GM10847 (cell line): ENCODE measurements around the gene DCPS.

ENCODE experiments used
- POLR2A ChIP-seq: IDR thresholded peaks from 2 replicates; pipeline ENCODE4 v1.6.1; 2011; ENCODE audit not compliant: insufficient read length; ENCODE audit errors: extremely low read depth

The DCPS gene

GRCh38 chr11:126334659-126335462 lies 31.0 kb downstream of the DCPS start:
- no peak for TF ChIP-seq POLR2A

- no peak for TF ChIP-seq POLR2A
These were observed 31.6 kb downstream of the DCPS start for GRCh38 chr11:126335463-126335760.

- TF ChIP-seq POLR2A: no peak
These were observed 32.3 kb downstream of the DCPS start for GRCh38 chr11:126336138-126336541.

GRCh38 chr11:126336671-126337101 lies 32.8 kb downstream of the DCPS start:
- no peak for TF ChIP-seq POLR2A

GRCh38 chr11:126337126-126337473 lies 33.2 kb downstream of the DCPS start:
- no peak for TF ChIP-seq POLR2A

GRCh38 chr11:126337474-126338241 lies 33.8 kb downstream of the DCPS start:
- TF ChIP-seq POLR2A: no peak

- TF ChIP-seq POLR2A: no peak
These were observed 34.6 kb downstream of the DCPS start for GRCh38 chr11:126338346-126339055.

GRCh38 chr11:126339073-126339862 lies 35.4 kb downstream of the DCPS start:
- no peak for TF ChIP-seq POLR2A

- no peak for TF ChIP-seq POLR2A
These were observed 36.1 kb downstream of the DCPS start for GRCh38 chr11:126339863-126340434.

- no peak for TF ChIP-seq POLR2A
These were observed 37.2 kb downstream of the DCPS start for GRCh38 chr11:126340960-126341606.

GRCh38 chr11:126341760-126342161 lies 37.9 kb downstream of the DCPS start:
- TF ChIP-seq POLR2A: no peak

- no peak for TF ChIP-seq POLR2A
These were observed 39.2 kb downstream of the DCPS start for GRCh38 chr11:126343051-126343450.

- TF ChIP-seq POLR2A: no peak
These were observed 40.6 kb downstream of the DCPS start for GRCh38 chr11:126344141-126345080.
